ENCODE measurements around the gene ARMH4.

DNA sequence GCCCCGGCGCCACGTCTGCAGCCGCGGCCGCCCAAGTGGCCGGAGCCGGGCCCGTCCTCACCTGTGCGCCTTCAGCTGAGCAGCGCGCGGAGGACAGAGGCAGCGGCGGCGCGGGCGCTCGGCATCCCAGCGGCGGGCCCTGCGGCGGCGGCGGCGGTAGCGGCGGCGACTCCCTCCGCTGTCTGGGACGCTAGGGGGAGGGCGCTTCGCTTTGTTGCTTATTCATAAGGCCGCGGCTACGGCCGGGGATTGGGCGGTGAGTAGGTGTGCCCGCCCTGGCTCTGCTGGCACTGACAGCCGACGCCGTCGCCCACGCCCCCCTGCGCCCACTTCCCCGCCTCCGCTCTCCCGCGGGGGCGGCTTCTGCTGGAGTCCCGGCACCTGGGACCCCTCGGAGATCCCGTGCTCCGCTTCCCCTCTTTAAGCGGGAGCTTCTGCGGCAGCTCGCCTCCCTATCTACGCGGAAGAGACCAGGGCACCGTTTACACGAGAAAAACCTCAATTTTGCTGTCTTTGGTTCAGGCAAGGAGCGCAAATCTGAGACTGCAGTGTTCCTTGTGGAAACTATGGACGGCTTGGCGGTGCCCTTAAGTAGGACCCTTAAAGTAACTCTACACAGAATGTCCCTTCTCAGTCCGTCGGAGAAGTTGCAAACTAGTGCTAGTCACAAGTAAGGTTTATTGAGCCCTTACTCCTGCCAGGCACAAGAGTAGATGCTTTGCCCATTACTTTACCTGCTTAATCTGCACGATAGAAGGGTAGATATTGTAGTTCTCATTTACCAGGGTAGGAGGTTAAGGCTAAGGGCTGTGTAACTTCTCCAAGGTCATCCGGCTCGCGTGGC lies at the start of gene ARMH4:
- TF ChIP-seq, protein P1, sequence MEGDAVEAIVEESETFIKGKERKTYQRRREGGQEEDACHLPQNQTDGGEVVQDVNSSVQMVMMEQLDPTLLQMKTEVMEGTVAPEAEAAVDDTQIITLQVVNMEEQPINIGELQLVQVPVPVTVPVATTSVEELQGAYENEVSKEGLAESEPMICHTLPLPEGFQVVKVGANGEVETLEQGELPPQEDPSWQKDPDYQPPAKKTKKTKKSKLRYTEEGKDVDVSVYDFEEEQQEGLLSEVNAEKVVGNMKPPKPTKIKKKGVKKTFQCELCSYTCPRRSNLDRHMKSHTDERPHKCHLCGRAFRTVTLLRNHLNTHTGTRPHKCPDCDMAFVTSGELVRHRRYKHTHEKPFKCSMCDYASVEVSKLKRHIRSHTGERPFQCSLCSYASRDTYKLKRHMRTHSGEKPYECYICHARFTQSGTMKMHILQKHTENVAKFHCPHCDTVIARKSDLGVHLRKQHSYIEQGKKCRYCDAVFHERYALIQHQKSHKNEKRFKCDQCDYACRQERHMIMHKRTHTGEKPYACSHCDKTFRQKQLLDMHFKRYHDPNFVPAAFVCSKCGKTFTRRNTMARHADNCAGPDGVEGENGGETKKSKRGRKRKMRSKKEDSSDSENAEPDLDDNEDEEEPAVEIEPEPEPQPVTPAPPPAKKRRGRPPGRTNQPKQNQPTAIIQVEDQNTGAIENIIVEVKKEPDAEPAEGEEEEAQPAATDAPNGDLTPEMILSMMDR (IDR thresholded peaks at IDR 0.05; ENCODE audit: borderline replicate concordance, extremely low read depth, low read length, poor library complexity, severe bottlenecking): no peak
- no peak for TF ChIP-seq EZH2 (IDR thresholded peaks at IDR 0.05; ENCODE audit: borderline replicate concordance, low read depth, low read length, severe bottlenecking)

Measured in DND-41 (cell line).